ENCODE data around the gene ZFYVE9.
"Not testable (repeated sequence)": the region's sequence is repeated elsewhere in the genome, so short reads cannot be mapped to it uniquely, and the experiment has no call there.

DNA sequence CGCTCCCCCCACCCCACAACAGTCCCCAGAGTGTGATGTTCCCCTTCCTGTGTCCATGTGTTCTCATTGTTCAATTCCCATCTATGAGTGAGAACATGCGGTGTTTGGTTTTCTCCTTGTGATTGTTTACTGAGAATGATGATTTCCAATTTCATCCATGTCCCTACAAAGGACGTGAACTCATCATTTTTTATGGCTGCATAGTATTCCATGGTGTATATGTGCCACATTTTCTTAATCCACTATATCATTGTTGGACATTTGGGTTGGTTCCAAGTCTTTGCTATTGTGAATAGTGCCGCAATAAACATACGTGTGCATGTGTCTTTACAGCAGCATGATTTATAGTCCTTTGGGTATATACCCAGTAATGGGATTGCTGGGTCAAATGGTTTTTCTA lies 29.3 kb downstream of the ZFYVE9 start:
- TF ChIP-seq, protein P1, sequence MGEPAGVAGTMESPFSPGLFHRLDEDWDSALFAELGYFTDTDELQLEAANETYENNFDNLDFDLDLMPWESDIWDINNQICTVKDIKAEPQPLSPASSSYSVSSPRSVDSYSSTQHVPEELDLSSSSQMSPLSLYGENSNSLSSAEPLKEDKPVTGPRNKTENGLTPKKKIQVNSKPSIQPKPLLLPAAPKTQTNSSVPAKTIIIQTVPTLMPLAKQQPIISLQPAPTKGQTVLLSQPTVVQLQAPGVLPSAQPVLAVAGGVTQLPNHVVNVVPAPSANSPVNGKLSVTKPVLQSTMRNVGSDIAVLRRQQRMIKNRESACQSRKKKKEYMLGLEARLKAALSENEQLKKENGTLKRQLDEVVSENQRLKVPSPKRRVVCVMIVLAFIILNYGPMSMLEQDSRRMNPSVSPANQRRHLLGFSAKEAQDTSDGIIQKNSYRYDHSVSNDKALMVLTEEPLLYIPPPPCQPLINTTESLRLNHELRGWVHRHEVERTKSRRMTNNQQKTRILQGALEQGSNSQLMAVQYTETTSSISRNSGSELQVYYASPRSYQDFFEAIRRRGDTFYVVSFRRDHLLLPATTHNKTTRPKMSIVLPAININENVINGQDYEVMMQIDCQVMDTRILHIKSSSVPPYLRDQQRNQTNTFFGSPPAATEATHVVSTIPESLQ (CRISPR knock-in tag; IDR thresholded peaks at IDR 0.05), result not testable (repeated sequence)
- TF ChIP-seq ZNF121 (CRISPR knock-in tag; IDR thresholded peaks at IDR 0.05); NR2C2 (CRISPR knock-in tag; IDR thresholded peaks at IDR 0.05); JUN (CRISPR knock-in tag; IDR thresholded peaks at IDR 0.05); ZNF219 (CRISPR knock-in tag; IDR thresholded peaks at IDR 0.05; ENCODE audit: borderline replicate concordance); SP1 (CRISPR knock-in tag; conservative IDR thresholded peaks at IDR 0.05): not testable (repeated sequence)
- TF ChIP-seq, protein P2, sequence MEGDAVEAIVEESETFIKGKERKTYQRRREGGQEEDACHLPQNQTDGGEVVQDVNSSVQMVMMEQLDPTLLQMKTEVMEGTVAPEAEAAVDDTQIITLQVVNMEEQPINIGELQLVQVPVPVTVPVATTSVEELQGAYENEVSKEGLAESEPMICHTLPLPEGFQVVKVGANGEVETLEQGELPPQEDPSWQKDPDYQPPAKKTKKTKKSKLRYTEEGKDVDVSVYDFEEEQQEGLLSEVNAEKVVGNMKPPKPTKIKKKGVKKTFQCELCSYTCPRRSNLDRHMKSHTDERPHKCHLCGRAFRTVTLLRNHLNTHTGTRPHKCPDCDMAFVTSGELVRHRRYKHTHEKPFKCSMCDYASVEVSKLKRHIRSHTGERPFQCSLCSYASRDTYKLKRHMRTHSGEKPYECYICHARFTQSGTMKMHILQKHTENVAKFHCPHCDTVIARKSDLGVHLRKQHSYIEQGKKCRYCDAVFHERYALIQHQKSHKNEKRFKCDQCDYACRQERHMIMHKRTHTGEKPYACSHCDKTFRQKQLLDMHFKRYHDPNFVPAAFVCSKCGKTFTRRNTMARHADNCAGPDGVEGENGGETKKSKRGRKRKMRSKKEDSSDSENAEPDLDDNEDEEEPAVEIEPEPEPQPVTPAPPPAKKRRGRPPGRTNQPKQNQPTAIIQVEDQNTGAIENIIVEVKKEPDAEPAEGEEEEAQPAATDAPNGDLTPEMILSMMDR (IDR thresholded peaks at IDR 0.05), result not testable (repeated sequence)
- TF ChIP-seq, protein P3, sequence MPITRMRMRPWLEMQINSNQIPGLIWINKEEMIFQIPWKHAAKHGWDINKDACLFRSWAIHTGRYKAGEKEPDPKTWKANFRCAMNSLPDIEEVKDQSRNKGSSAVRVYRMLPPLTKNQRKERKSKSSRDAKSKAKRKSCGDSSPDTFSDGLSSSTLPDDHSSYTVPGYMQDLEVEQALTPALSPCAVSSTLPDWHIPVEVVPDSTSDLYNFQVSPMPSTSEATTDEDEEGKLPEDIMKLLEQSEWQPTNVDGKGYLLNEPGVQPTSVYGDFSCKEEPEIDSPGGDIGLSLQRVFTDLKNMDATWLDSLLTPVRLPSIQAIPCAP (CRISPR knock-in tag; IDR thresholded peaks at IDR 0.05), result not testable (repeated sequence)

All from WTC11 (cell line).